GM12873 (cell line): ENCODE results near the gene SLC9A9.

Experiments used
- CTCF ChIP-seq: IDR thresholded peaks from 2 replicates; pipeline ENCODE4 v1.5.1; 2012; ENCODE audit warnings: low read depth, mild to moderate bottlenecking, moderate library complexity, low read length, control low read depth; ENCODE audit not compliant: insufficient read depth; ENCODE audit errors: missing control alignments

SLC9A9 gene

GRCh38 chr3:143791386-143791785 lies 56.9 kb downstream of the SLC9A9 start:
- TF ChIP-seq CTCF: no peak

- TF ChIP-seq CTCF: no peak
These were observed 61.8 kb downstream of the SLC9A9 start for GRCh38 chr3:143786219-143787191.

GRCh38 chr3:143784446-143784845 lies 63.8 kb downstream of the SLC9A9 start:
- TF ChIP-seq CTCF: no peak

- no peak for TF ChIP-seq CTCF
These were observed 64.4 kb downstream of the SLC9A9 start for GRCh38 chr3:143783851-143784370.

- peak; percentile 61 for TF ChIP-seq CTCF
These were observed 72.8 kb downstream of the SLC9A9 start for GRCh38 chr3:143775459-143775858.

- TF ChIP-seq CTCF: no peak
These were observed 76.3 kb downstream of the SLC9A9 start for GRCh38 chr3:143771939-143772338.

GRCh38 chr3:143771258-143771657 lies 77.0 kb downstream of the SLC9A9 start:
- no peak for TF ChIP-seq CTCF
